ENCODE results near the gene RANBP17.
A peak's percentile ranks its signal among the peaks of the same experiment; 100 is the strongest.

RANBP17 gene

GRCh38 chr5:171306781-171307591 lies 445.2 kb downstream of the RANBP17 start:
- DNase-seq, result no peak

GRCh38 chr5:171307789-171308452 lies 446.1 kb downstream of the RANBP17 start:
- DNase-seq, result no peak

- no peak for DNase-seq
These were observed 446.8 kb downstream of the RANBP17 start, which contains the start of gene TLX3 for GRCh38 chr5:171308453-171309275. Gene TLX3, plus strand, starts transcription at chr5:171309248. Its CDS starts 118 bp downstream, at chr5:171309366.

- DNase-seq, result no peak
These were observed 447.7 kb downstream of the RANBP17 start for GRCh38 chr5:171309276-171310211.

GRCh38 chr5:171310212-171310818 lies 448.5 kb downstream of the RANBP17 start:
- peak; percentile 48 to 57 for DNase-seq

GRCh38 chr5:171310819-171311321 lies 449.1 kb downstream of the RANBP17 start:
- no peak for DNase-seq

GRCh38 chr5:171311322-171312077 lies 449.7 kb downstream of the RANBP17 start:
- DNase-seq, result peak; percentile 50 to 60

GRCh38 chr5:171312129-171312974 lies 450.5 kb downstream of the RANBP17 start:
- peak; percentile 13 to 19 for DNase-seq

GRCh38 chr5:171313481-171314206 lies 451.8 kb downstream of the RANBP17 start:
- no peak for DNase-seq

- no peak for DNase-seq
These were observed 453.0 kb downstream of the RANBP17 start for GRCh38 chr5:171314728-171315385.

- DNase-seq, result no peak
These were observed 453.6 kb downstream of the RANBP17 start for GRCh38 chr5:171315386-171315891.

- no peak for DNase-seq
These were observed 454.1 kb downstream of the RANBP17 start for GRCh38 chr5:171315925-171316257.

GRCh38 chr5:171316258-171317121 lies 454.7 kb downstream of the RANBP17 start:
- DNase-seq, result no peak

GRCh38 chr5:171317230-171317629 lies 455.4 kb downstream of the RANBP17 start:
- DNase-seq, result no peak

- DNase-seq, result no peak
These were observed 456.2 kb downstream of the RANBP17 start for GRCh38 chr5:171318026-171318425.

GRCh38 chr5:171321447-171321846 lies 459.6 kb downstream of the RANBP17 start:
- no peak for DNase-seq

GRCh38 chr5:171322527-171322926 lies 460.7 kb downstream of the RANBP17 start:
- DNase-seq, result no peak

Measured in Kasumi-1 (cell line).